NCI-H1092 treated with DMSO at 0.1 percent for 48 hours (cell line): Measurements from ENCODE around the gene TNIK.

ENCODE experiments used
- DNase-seq: peaks from one replicate; lab custom pipeline; 2025; lab: John Stamatoyannopoulos, UW

TNIK gene

GRCh38 chr3:171028779-171029232 is 431.4 kb downstream of the TNIK start:
- no peak for DNase-seq

GRCh38 chr3:171028025-171028778 is 432.0 kb downstream of the TNIK start:
- DNase-seq: peak; percentile 29

- DNase-seq: no peak
These were observed 433.5 kb downstream of the TNIK start, which contains the start of gene SLC2A2 for GRCh38 chr3:171026597-171027293. Gene SLC2A2 (minus strand): TSS chr3:171026720. CDS start chr3:171026670, 50 bp downstream.

- DNase-seq: no peak
These were observed 436.6 kb downstream of the TNIK start for GRCh38 chr3:171023566-171023965.

GRCh38 chr3:171021377-171021776 is 438.8 kb downstream of the TNIK start:
- DNase-seq: no peak

GRCh38 chr3:171018156-171018935 is 441.9 kb downstream of the TNIK start:
- DNase-seq: no peak

GRCh38 chr3:171013822-171014748 is 446.1 kb downstream of the TNIK start:
- no peak for DNase-seq

GRCh38 chr3:171011873-171012336 is 448.3 kb downstream of the TNIK start:
- no peak for DNase-seq
